SK-N-SH (cell line): Measurements from ENCODE around the gene ZBTB22. TPM values are rescaled to one million over a fixed set of nuclear protein-coding genes. Genes with fewer than 3 reads are reported as not detected.

Experiments used
- CTCF ChIA-PET: fragments of 300-600, 350-600 bp; formaldehyde crosslinking; extraction: SDS; loops from one replicate; lab custom pipeline; 2021; lab: Yijun Ruan, JAX
- POLR2A ChIA-PET: fragments of 350-600 bp; sonication (Branson Sonifier 250); formaldehyde crosslinking; extraction: SDS; loops from one replicate; lab custom pipeline; 2020; ENCODE audit warnings: antibody characterized with exemption, inconsistent platforms; lab: Yijun Ruan, JAX
- DNase-seq: peaks from one replicate; pipeline ENCODE4 v3.0.0; 2012
- H2AFZ ChIP-seq: fragments of 200-600 bp; sonication (generic); 2 replicates; pipeline ENCODE4 v1.8.1; 2016; ENCODE audit warnings: antibody characterized with exemption, mild to moderate bottlenecking, low read depth
- H3F3A ChIP-seq: fragments of 200-600 bp; sonication (generic); replicated peaks from 2 replicates; pipeline ENCODE3; 2016; ENCODE audit warnings: antibody characterized with exemption, mild to moderate bottlenecking; ENCODE audit not compliant: insufficient read depth
- H3K27ac ChIP-seq, 2 experiments: fragments of 200-500 bp in 1 of 2; fragments of 200-600 bp in 1 of 2; sonication (Bioruptor generic) in 1 of 2; sonication (generic), shearing (Covaris generic) in 1 of 2; 2 replicates each; pipeline versions ENCODE4 v1.5.1 to v1.6.1; 2014 to 2016; ENCODE audit warnings: low read depth in 2 of 2, inconsistent platforms in 1 of 2, low read length in 1 of 2, mild to moderate bottlenecking in 1 of 2, mixed read lengths in 1 of 2
- H3K27me3 ChIP-seq: fragments of 200-600 bp; sonication (generic), shearing (Covaris generic); 2 replicates; pipeline ENCODE4 v1.6.1; 2016; ENCODE audit warnings: mixed run types; ENCODE audit not compliant: insufficient read depth
- H3K36me3 ChIP-seq, 2 experiments: fragments of 200-500 bp in 1 of 2; fragments of 200-600 bp in 1 of 2; sonication (Bioruptor generic) in 1 of 2; sonication (generic) in 1 of 2; replicated peaks in 1 of 2; 2 replicates each; pipeline versions ENCODE3 to v1.5.1; 2014 to 2016; ENCODE audit warnings: low read length in 1 of 2, mild to moderate bottlenecking in 1 of 2; ENCODE audit not compliant: insufficient read depth in 2 of 2, control insufficient read depth in 1 of 2
- H3K4me1 ChIP-seq, 2 experiments: fragments of 200-500 bp in 1 of 2; fragments of 200-600 bp in 1 of 2; sonication (Bioruptor generic) in 1 of 2; sonication (generic), shearing (Covaris generic) in 1 of 2; 2 replicates each; pipeline versions ENCODE4 v1.5.1 to v1.6.1; 2014 to 2016; ENCODE audit warnings: low read depth in 1 of 2, low read length in 1 of 2, mixed run types in 1 of 2; ENCODE audit not compliant: insufficient read depth in 2 of 2, control insufficient read depth in 1 of 2
- H3K4me2 ChIP-seq: fragments of 200-600 bp; sonication (generic), shearing (Covaris generic); 2 replicates; pipeline ENCODE4 v1.6.1; 2017; ENCODE audit warnings: mixed run types
- H3K4me3 ChIP-seq, 2 experiments: fragments of 200-500 bp in 1 of 2; fragments of 200-600 bp in 1 of 2; sonication (Bioruptor generic) in 1 of 2; sonication (generic), shearing (Covaris generic) in 1 of 2; 2 replicates each; pipeline versions ENCODE4 v1.5.1 to v1.8.1; 2014 to 2016; ENCODE audit warnings: low read depth in 2 of 2, inconsistent platforms in 1 of 2, low read length in 1 of 2, mild to moderate bottlenecking in 1 of 2, mixed read lengths in 1 of 2, moderate library complexity in 1 of 2
- H3K79me2 ChIP-seq: fragments of 200-600 bp; sonication (generic); 2 replicates; pipeline ENCODE4 v1.8.1; 2017; ENCODE audit warnings: mild to moderate bottlenecking; ENCODE audit not compliant: insufficient read depth
- H3K9ac ChIP-seq: fragments of 200-600 bp; sonication (generic); 2 replicates; pipeline ENCODE4 v1.6.1; 2017; ENCODE audit warnings: mixed run types
- H3K9me2 ChIP-seq: fragments of 200-600 bp; sonication (generic); 2 replicates; pipeline ENCODE4 v1.6.1; 2017; ENCODE audit warnings: mixed run types
- H3K9me3 ChIP-seq: fragments of 200-600 bp; sonication (generic); 2 replicates; pipeline ENCODE4 v1.6.1; 2017; ENCODE audit warnings: mixed run types, mild to moderate bottlenecking, moderate library complexity
- H4K20me1 ChIP-seq: fragments of 200-600 bp; sonication (generic); 2 replicates; pipeline ENCODE4 v1.6.1; 2017; ENCODE audit warnings: mild to moderate bottlenecking, mixed run types; ENCODE audit not compliant: insufficient read depth
- CHD2 ChIP-seq: fragments of 150-350 bp; IDR thresholded peaks from 2 replicates; pipeline ENCODE4 v1.6.1; 2018; ENCODE audit warnings: low read length; ENCODE audit not compliant: partially characterized antibody
- CTCF ChIP-seq: fragments of 200-600 bp; sonication (generic); IDR thresholded peaks from 2 replicates; pipeline ENCODE4 v1.6.1; 2017; ENCODE audit warnings: antibody characterized with exemption, mild to moderate bottlenecking, moderate library complexity
- EZH2phosphoT487 ChIP-seq: fragments of 200-600 bp; sonication (generic); IDR thresholded peaks from 2 replicates; pipeline ENCODE4 v1.6.1; 2017; ENCODE audit warnings: low read depth, mixed run types, mild to moderate bottlenecking, antibody characterized with exemption, moderate library complexity, borderline replicate concordance
- FOSL2 ChIP-seq: IDR thresholded peaks from 2 replicates; pipeline ENCODE4 v1.4.0; 2012; ENCODE audit warnings: low read depth, mild to moderate bottlenecking, moderate library complexity, borderline replicate concordance
- IRF3 ChIP-seq: fragments of 150-350 bp; IDR thresholded peaks from 2 replicates; pipeline ENCODE4 v1.6.1; 2016; ENCODE audit warnings: mild to moderate bottlenecking, low read depth, low read length
- MAX ChIP-seq: IDR thresholded peaks from 2 replicates; pipeline ENCODE4 v1.4.0; 2012; ENCODE audit warnings: low read depth
- MEF2A ChIP-seq: IDR thresholded peaks from 2 replicates; pipeline ENCODE4 v1.4.0; 2012; ENCODE audit warnings: low read depth, borderline replicate concordance
- MXI1 ChIP-seq: IDR thresholded peaks from 2 replicates; pipeline ENCODE4 v1.6.1; 2012; ENCODE audit warnings: mild to moderate bottlenecking, low read depth, low read length, improper control_type of control experiment
- NFIC ChIP-seq: IDR thresholded peaks from 2 replicates; pipeline ENCODE4 v1.4.0; 2012; ENCODE audit warnings: borderline replicate concordance
- RAD21 ChIP-seq: IDR thresholded peaks from 2 replicates; pipeline ENCODE4 v1.6.1; 2012; ENCODE audit warnings: mild to moderate bottlenecking, low read length
- SMC3 ChIP-seq: IDR thresholded peaks from 2 replicates; pipeline ENCODE4 v1.6.1; 2012; ENCODE audit warnings: low read depth, low read length, improper control_type of control experiment
- TCF12 ChIP-seq: IDR thresholded peaks from 2 replicates; pipeline ENCODE4 v1.4.0; 2012
- USF2 ChIP-seq: fragments of 150-350 bp; IDR thresholded peaks from 2 replicates; pipeline ENCODE4 v1.6.1; 2017; ENCODE audit warnings: antibody characterized with exemption, low read length, low read depth, borderline replicate concordance
- YY1 ChIP-seq: IDR thresholded peaks from 2 replicates; pipeline ENCODE4 v1.4.0; 2012; ENCODE audit warnings: low read depth, mild to moderate bottlenecking
- ZBTB33 ChIP-seq: IDR thresholded peaks from 2 replicates; pipeline ENCODE4 v1.4.0; 2012; ENCODE audit warnings: low read depth, borderline replicate concordance
- WGBS: methylation state at CpG from one replicate; pipeline ENCODE4 v1.1.6; 2017; ENCODE audit warnings: low lambda C conversion rate; 5-methylcytosine and 5-hydroxymethylcytosine counted together
- polyA plus RNA-seq, 3 experiments: library from polyadenylated mRNA; depleted of rRNA; stranded (reverse); fragments of >200 nt; gene quantifications; 2 replicates each; pipeline ENCODE4 v1.2.3, GENCODE V29; 2012
- TF ChIP-seq, protein P1 (sequence below): IDR thresholded peaks from 2 replicates; pipeline ENCODE4 v1.4.0; 2012; ENCODE audit warnings: low read depth, borderline replicate concordance
- TF ChIP-seq, protein P2 (sequence below): IDR thresholded peaks from 2 replicates; pipeline ENCODE4 v1.6.1; 2012; ENCODE audit warnings: mild to moderate bottlenecking, low read depth, low read length, moderate library complexity

The ZBTB22 gene
- polyA plus RNA-seq, 1 of the 3 experiments (the other 2 are of a cell fraction), result 19.5 TPM

GRCh38 chr6:33316603-33317418 lies 733 bp downstream of the ZBTB22 start:
- ChIA-PET CTCF (interaction anchor here (1.0 to 4.5 kb wide), 6 partner anchors 17 to 109 kb away, joined by 3 to 16 read pairs (median 4); partner anchors contain the start of genes RPS18 and VPS52), POLR2A (interaction anchor here (1.5 to 1.9 kb wide), 3 partner anchors 17 to 345 kb away, joined by 6 to 11 read pairs (median 10); partner anchors contain the start of genes RPS18 and VPS52)
- peaks cover 43% of the 10 kb centered on the region for H3F3A ChIP-seq
- H3K9me2 ChIP-seq, result no peaks in the 10 kb centered on the region
- WGBS, result 73% methylated on average over 19 of the region's 19 CpGs
- peak overlapping the region; percentile 74 for H3K4me2 ChIP-seq
- DNase-seq, result peak; percentile 40
- peaks cover 29 to 59% of the 10 kb centered on the region in 2 experiments; a peak in 3 of 4 replicates for H3K4me1 ChIP-seq
- peak overlapping the region; percentile 50 to 56 for H3K4me3 ChIP-seq
- peaks cover 65% of the 10 kb centered on the region for H3K79me2 ChIP-seq
- H3K9me3 ChIP-seq, result no peaks in the 10 kb centered on the region
- H3K27me3 ChIP-seq, result no peaks in the 10 kb centered on the region
- H3K9ac ChIP-seq, result no peak overlapping the region
- TF ChIP-seq MEF2A (no peak), ZBTB33 (no peak), USF2 (no peak), FOSL2 (no peak), NFIC (no peak), MXI1 (no peak), RAD21 (no peak), EZH2phosphoT487 (no peak), CTCF (no peak), CHD2 (no peak), TCF12 (no peak), YY1 (no peak), SMC3 (no peak), MAX (no peak), IRF3 (no peak)
- TF ChIP-seq, protein P1, sequence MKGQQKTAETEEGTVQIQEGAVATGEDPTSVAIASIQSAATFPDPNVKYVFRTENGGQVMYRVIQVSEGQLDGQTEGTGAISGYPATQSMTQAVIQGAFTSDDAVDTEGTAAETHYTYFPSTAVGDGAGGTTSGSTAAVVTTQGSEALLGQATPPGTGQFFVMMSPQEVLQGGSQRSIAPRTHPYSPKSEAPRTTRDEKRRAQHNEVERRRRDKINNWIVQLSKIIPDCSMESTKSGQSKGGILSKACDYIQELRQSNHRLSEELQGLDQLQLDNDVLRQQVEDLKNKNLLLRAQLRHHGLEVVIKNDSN, result no peak
- TF ChIP-seq, protein P2, sequence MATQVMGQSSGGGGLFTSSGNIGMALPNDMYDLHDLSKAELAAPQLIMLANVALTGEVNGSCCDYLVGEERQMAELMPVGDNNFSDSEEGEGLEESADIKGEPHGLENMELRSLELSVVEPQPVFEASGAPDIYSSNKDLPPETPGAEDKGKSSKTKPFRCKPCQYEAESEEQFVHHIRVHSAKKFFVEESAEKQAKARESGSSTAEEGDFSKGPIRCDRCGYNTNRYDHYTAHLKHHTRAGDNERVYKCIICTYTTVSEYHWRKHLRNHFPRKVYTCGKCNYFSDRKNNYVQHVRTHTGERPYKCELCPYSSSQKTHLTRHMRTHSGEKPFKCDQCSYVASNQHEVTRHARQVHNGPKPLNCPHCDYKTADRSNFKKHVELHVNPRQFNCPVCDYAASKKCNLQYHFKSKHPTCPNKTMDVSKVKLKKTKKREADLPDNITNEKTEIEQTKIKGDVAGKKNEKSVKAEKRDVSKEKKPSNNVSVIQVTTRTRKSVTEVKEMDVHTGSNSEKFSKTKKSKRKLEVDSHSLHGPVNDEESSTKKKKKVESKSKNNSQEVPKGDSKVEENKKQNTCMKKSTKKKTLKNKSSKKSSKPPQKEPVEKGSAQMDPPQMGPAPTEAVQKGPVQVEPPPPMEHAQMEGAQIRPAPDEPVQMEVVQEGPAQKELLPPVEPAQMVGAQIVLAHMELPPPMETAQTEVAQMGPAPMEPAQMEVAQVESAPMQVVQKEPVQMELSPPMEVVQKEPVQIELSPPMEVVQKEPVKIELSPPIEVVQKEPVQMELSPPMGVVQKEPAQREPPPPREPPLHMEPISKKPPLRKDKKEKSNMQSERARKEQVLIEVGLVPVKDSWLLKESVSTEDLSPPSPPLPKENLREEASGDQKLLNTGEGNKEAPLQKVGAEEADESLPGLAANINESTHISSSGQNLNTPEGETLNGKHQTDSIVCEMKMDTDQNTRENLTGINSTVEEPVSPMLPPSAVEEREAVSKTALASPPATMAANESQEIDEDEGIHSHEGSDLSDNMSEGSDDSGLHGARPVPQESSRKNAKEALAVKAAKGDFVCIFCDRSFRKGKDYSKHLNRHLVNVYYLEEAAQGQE, result no peak
- H4K20me1 ChIP-seq, result peaks cover 8% of the 10 kb centered on the region; the same call in 1 of the 2 replicates
- no peak overlapping the region for H2AFZ ChIP-seq
- peaks cover 19 to 27% of the 10 kb centered on the region in 2 experiments for H3K36me3 ChIP-seq
- peak overlapping the region; percentile 40 to 56; a peak in 2 of 4 replicates for H3K27ac ChIP-seq
